ENCODE results near the gene AMBP.
"Not testable (repeated sequence)": the region's sequence is repeated elsewhere in the genome, so short reads cannot be mapped to it uniquely, and the experiment has no call there.

Gene AMBP

GRCh38 chr9:114055061-114055460 is 23.0 kb downstream of the AMBP start:
- Mint-ChIP-seq H3K36me3 (no peaks in the 10 kb centered on the region), H3K27me3 (no peaks in the 10 kb centered on the region), H3K9me3 (no peaks in the 10 kb centered on the region), H3K4me1 (no peaks in the 10 kb centered on the region), H3K4me3 (no peak overlapping the region), H3K27ac (no peak overlapping the region)

GRCh38 chr9:114054191-114054690 is 23.9 kb downstream of the AMBP start:
- Mint-ChIP-seq H3K9me3 (no peaks in the 10 kb centered on the region), H3K36me3 (no peaks in the 10 kb centered on the region), H3K4me1 (no peaks in the 10 kb centered on the region), H3K27ac (no peak overlapping the region), H3K27me3 (no peaks in the 10 kb centered on the region), H3K4me3 (no peak overlapping the region)

- Mint-ChIP-seq H3K4me3 (no peak overlapping the region), H3K4me1 (no peaks in the 10 kb centered on the region), H3K9me3 (no peaks in the 10 kb centered on the region), H3K36me3 (no peaks in the 10 kb centered on the region), H3K27ac (no peak overlapping the region), H3K27me3 (no peaks in the 10 kb centered on the region)
Measured at GRCh38 chr9:114053246-114054005, 24.7 kb downstream of the AMBP start.

DNA sequence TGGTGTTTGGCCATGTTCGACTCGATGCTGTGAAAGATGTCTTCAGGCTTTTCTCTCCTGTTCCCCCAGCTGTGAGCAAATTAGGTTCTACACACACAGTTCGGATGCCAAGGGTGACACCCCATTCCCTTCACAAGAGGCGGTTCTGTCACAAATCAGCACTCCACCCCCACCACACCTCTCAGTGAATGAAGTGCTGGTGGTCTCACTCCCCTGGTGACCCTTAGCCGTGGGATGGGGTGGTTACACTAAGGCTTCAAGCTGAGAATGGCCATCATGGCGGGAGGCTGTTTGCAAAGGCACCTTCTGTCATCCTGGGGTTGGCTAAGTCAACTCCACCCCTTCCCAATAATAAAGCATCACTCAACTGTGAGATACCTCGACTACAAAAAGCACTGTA is 26.4 kb downstream of the AMBP start:
- Mint-ChIP-seq H3K27me3 (peaks cover 2% of the 10 kb centered on the region), H3K27ac (no peak overlapping the region), H3K4me3 (no peak overlapping the region), H3K9me3 (no peaks in the 10 kb centered on the region), H3K36me3 (no peaks in the 10 kb centered on the region), H3K4me1 (no peaks in the 10 kb centered on the region)

DNA sequence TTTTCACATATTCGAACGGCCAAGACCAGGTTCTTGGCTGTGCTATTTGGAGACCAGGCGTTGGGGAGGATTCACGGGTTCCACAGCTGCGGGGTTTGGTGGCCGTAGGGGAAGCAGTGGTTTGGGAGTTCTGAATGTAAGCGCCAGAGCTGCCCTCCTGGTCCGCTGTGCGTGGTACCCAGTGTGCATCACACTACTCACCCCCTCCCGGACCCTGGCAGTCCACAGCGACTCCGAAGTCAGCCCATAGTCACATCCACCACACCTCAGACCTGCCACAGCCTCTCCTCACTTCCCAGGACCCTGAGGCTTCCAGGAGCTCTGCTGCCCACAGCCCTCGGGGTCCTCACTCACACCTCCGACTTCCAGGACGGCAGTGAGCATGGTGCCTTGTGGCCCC is 26.8 kb downstream of the AMBP start:
- Mint-ChIP-seq H3K4me3 (no peak overlapping the region), H3K27ac (no peak overlapping the region), H3K4me1 (no peaks in the 10 kb centered on the region), H3K36me3 (no peaks in the 10 kb centered on the region), H3K27me3 (peaks cover 2% of the 10 kb centered on the region), H3K9me3 (no peaks in the 10 kb centered on the region)

- Mint-ChIP-seq H3K9me3 (no peaks in the 10 kb centered on the region), H3K4me3 (no peak overlapping the region), H3K27ac (no peak overlapping the region), H3K4me1 (no peaks in the 10 kb centered on the region), H3K36me3 (no peaks in the 10 kb centered on the region), H3K27me3 (peaks cover 2% of the 10 kb centered on the region)
Measured at GRCh38 chr9:114050646-114051045, 27.5 kb downstream of the AMBP start.

- peaks cover 2% of the 10 kb centered on the region for H3K27me3 Mint-ChIP-seq
- H3K4me1 Mint-ChIP-seq, result no peaks in the 10 kb centered on the region
- H3K4me3 Mint-ChIP-seq, result no peak overlapping the region
- no peak overlapping the region for H3K27ac Mint-ChIP-seq
- no peaks in the 10 kb centered on the region for H3K36me3 Mint-ChIP-seq
- no peaks in the 10 kb centered on the region for H3K9me3 Mint-ChIP-seq
Measured at GRCh38 chr9:114050226-114050568, 27.9 kb downstream of the AMBP start.

GRCh38 chr9:114049441-114050225 is 28.5 kb downstream of the AMBP start:
- no peaks in the 10 kb centered on the region for H3K9me3 Mint-ChIP-seq
- no peaks in the 10 kb centered on the region for H3K4me1 Mint-ChIP-seq
- H3K27ac Mint-ChIP-seq, result no peak overlapping the region
- no peaks in the 10 kb centered on the region for H3K36me3 Mint-ChIP-seq
- no peak overlapping the region for H3K4me3 Mint-ChIP-seq
- H3K27me3 Mint-ChIP-seq, result peaks cover 2% of the 10 kb centered on the region

DNA sequence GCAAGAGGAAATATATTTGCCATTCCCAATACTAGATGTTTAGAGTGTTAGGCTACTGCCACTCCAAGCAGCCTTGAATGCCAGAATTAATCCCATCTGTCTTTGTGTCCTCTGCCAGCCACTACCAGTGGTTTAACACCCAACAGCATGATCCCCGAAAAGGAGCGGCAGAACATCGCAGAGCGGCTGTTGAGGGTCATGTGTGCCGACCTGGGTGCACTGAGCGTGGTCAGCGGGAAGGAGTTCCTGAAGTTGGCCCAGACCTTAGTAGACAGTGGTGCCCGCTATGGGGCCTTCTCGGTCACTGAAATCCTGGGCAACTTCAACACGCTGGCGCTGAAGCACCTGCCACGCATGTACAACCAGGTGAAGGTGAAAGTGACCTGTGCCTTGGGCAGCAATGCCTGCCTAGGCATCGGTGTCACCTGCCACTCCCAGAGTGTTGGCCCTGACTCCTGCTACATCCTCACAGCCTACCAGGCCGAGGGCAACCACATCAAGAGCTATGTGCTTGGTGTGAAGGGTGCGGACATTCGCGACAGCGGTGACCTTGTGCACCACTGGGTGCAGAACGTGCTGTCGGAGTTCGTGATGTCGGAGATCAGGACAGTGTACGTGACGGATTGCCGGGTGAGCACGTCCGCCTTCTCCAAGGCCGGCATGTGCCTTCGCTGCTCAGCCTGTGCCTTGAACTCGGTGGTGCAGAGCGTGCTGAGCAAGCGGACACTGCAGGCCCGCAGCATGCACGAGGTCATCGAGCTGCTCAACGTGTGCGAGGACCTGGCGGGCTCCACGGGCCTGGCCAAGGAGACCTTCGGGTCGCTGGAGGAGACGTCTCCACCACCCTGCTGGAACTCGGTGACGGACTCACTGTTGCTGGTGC is 29.3 kb downstream of the AMBP start:
- H3K4me3 Mint-ChIP-seq, result no peak overlapping the region
- no peak overlapping the region for H3K27ac Mint-ChIP-seq
- H3K27me3 Mint-ChIP-seq, result peaks cover 2% of the 10 kb centered on the region
- no peaks in the 10 kb centered on the region for H3K9me3 Mint-ChIP-seq
- H3K4me1 Mint-ChIP-seq, result no peaks in the 10 kb centered on the region
- no peaks in the 10 kb centered on the region for H3K36me3 Mint-ChIP-seq

- H3K27me3 Mint-ChIP-seq, result peaks cover 2% of the 10 kb centered on the region
- no peaks in the 10 kb centered on the region for H3K36me3 Mint-ChIP-seq
- no peaks in the 10 kb centered on the region for H3K4me1 Mint-ChIP-seq
- H3K4me3 Mint-ChIP-seq, result no peak overlapping the region
- H3K27ac Mint-ChIP-seq, result no peak overlapping the region
- H3K9me3 Mint-ChIP-seq, result no peaks in the 10 kb centered on the region
Measured at GRCh38 chr9:114047717-114048116, 30.4 kb downstream of the AMBP start.

GRCh38 chr9:114046875-114047274 is 31.2 kb downstream of the AMBP start:
- no peaks in the 10 kb centered on the region for H3K9me3 Mint-ChIP-seq
- no peaks in the 10 kb centered on the region for H3K36me3 Mint-ChIP-seq
- no peak overlapping the region for H3K4me3 Mint-ChIP-seq
- H3K27ac Mint-ChIP-seq, result no peak overlapping the region
- no peaks in the 10 kb centered on the region for H3K4me1 Mint-ChIP-seq
- peaks cover 2% of the 10 kb centered on the region for H3K27me3 Mint-ChIP-seq

- no peaks in the 10 kb centered on the region for H3K36me3 Mint-ChIP-seq
- no peak overlapping the region for H3K27ac Mint-ChIP-seq
- no peak overlapping the region for H3K4me3 Mint-ChIP-seq
- H3K4me1 Mint-ChIP-seq, result no peaks in the 10 kb centered on the region
- H3K9me3 Mint-ChIP-seq, result no peaks in the 10 kb centered on the region
- peaks cover 2% of the 10 kb centered on the region for H3K27me3 Mint-ChIP-seq
Measured at GRCh38 chr9:114046237-114046755, 31.8 kb downstream of the AMBP start.

DNA sequence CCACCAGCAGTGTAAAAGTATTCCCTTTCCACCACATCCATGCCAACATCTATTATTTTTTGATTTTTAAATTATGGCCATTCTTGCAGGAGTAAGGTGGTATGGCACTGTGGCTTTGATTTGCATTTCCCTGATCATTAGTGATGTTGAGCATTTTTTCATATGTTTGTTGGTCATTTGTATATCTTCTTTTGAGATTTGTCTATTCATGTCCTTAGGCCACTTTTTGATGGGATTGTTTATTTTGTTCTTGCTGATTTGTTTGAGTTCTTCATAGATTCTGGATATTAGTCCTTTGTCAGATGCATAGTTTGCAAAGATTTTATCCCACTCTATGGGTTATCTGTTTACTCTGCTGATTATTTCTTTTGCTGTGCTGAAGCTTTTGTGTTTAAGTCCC is 34.4 kb downstream of the AMBP start:
- not testable (repeated sequence) for H3K4me3 Mint-ChIP-seq, H3K36me3 Mint-ChIP-seq, H3K27me3 Mint-ChIP-seq, H3K4me1 Mint-ChIP-seq, H3K27ac Mint-ChIP-seq, H3K9me3 Mint-ChIP-seq

GRCh38 chr9:114039484-114039883 is 38.6 kb downstream of the AMBP start:
- Mint-ChIP-seq H3K9me3 (no peaks in the 10 kb centered on the region), H3K36me3 (no peaks in the 10 kb centered on the region), H3K4me3 (no peak overlapping the region), H3K4me1 (no peaks in the 10 kb centered on the region), H3K27ac (no peak overlapping the region), H3K27me3 (no peaks in the 10 kb centered on the region)

DNA sequence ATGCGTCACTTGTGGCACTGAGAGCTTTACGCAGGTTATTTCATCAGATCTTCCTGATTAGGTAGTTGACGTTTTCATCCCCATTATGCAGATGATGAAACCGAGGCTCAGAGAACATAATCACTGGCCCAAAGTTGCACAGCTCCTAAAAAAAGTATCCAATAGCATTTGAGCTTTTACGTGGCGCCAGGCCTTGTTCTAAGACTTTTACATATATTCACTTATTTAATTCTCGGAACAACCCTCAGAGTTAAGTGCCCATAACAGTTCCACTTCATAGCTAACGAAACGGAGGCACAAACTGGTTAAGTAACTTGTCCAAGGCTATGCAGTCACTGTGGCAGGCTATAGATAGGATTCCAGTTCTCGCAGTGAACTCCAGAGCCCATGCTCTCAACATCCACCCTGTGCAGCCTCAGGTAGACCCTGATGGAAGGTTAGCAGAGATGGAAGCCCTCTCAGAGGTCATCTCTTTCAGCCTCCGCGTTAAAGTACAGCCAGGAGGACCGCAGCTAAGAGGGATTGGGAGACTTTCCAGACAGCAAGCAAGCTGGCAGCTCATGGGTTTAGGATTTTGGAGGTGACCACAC is 39.3 kb downstream of the AMBP start:
- Mint-ChIP-seq H3K9me3 (no peaks in the 10 kb centered on the region), H3K27ac (no peak overlapping the region), H3K36me3 (no peaks in the 10 kb centered on the region), H3K4me3 (no peak overlapping the region), H3K27me3 (no peaks in the 10 kb centered on the region), H3K4me1 (no peaks in the 10 kb centered on the region)
